GM19455 (cell line): Measurements from ENCODE around the gene GLI3.

ENCODE experiments used
- ATAC-seq: cut with Tn5 transposase; IDR thresholded peaks from one replicate; pipeline ENCODE4 v1.9.1; 2021; ENCODE audit not compliant: unreplicated experiment

The GLI3 gene

DNA sequence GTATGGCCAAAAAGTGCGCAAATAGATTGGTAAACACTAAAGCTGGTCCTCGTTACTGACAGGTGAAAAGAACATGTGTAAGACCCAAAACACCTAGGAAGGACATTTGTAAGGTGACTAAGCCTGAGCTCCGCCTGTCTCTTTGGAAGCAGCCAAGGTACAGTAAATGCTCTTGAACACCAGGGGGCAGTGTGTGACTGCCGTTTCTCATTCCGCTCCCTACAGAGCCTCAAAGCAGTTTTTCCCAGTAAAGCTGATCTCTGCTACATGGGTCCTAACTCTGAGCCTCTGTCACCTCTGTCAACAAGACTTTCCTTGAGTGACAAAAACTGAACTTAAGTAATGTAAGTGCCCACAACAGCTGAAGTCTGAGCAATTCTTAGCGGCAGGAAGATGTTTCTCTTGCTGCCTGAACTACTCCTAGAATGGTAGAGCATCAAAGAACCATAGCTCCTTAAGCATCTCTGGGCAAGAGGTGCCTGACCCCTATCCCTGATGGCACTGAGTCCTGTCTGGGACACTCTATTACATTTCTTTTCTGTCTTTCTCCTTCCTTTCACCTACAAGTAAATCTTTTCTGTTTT lies 296.2 kb downstream of the GLI3 start:
- peak; percentile 70 for ATAC-seq

DNA sequence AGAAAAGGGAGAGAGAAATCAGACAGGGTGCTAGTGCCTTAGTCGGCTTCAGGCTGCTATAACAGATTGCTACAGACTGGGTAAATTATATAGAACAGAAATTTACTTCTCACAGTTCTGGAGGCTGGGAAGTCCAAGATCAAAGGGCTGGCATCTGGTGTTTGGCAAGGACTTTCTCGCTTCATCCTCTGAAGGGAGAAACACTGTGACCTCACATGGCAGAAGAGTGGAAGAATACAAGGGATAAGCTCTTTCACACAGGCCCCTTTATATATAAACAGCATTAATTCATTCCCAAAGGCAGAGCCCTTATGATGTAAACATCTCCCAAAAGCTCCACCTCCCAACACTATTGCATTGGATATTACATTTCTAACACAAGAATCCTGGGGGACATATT lies 298.6 kb downstream of the GLI3 start:
- ATAC-seq: no peak

DNA sequence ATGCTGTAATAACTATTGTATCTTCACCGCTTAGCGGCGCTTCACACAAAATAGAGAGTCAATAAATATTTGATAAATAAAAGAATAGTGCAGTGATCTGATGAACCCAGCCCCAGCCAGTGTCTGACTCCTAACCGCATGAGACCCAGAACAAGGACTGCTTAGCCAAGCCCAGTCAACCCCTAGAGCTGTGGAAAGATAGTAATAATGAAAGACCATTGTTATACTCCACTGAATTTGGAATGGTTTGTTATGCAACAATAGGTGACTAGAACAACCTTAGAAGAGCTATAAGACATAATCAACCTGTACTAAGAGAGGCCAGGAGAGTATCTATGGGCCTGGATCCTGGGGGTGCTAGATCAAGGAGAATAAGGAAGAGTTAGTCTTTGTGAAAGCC lies 303.6 kb downstream of the GLI3 start:
- no peak for ATAC-seq

DNA sequence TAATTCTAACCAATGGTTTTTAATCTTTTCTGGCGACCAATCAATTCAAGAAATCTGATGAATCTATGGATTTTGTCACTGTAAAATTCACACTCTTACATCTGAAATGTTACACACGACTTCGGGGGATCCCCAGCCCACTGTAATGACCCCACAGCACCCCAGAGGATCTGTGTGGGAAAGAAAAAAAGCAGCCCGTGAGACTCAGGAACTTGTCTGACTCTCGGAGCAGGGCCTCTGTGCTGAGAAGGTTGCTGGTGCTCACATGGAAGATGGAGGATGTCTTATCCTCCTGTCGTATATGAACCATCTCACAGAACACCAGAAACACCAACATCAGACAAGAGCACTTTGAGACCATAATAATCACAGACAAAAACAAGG lies 305.8 kb downstream of the GLI3 start:
- ATAC-seq: no peak

DNA sequence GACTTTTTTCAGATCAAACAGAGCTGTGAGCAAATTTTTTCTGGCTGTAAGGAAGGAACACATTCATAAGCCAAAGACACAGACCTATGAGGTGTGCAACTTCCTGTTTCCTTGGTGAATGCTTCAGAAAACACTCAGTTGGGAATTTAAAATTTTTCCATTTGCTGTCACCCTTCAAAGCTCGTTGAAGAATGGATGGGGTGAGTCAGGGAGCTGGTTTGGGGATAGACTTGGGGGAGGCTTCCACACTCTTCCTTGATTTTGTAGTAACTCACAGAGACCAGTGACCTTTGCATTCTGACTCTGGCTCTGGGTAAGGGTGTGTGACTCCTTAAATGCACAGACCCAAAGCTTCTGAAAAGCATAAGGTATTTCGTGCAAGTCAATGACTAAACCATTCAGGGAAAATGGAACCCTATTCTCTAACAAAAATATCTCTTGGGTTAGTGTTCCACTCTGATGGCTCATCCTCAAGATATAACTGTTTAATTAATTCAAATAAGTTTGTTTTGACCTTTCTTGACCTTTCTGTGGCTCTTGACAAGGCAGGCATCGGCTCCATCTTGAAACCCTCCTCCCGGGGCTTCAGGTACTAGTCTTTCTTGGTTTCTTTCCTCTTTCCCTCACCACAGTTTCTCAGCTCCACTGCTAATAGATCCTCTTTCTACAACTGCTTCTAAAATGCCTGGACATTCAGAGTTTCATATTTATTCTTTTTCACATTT lies 306.3 kb downstream of the GLI3 start:
- no peak for ATAC-seq

DNA sequence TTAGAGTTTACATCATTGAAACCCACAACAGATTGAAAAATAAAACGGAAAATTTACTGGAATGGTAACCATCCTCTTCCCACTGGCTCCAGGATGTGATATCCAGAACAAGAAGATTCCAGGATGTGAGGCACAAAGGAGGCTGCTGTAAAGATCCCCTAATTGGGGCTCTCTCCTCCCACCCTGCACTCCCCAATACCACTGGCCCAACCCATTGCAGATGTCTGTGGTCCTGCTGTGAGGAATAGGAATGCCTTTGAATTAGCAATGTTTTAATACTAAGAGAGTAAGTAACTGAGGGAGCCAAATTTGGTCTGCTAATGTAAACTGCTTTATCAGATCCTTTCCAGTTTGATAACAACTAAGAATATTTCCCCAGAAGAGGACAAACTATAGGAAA lies 308.2 kb downstream of the GLI3 start:
- no peak for ATAC-seq

DNA sequence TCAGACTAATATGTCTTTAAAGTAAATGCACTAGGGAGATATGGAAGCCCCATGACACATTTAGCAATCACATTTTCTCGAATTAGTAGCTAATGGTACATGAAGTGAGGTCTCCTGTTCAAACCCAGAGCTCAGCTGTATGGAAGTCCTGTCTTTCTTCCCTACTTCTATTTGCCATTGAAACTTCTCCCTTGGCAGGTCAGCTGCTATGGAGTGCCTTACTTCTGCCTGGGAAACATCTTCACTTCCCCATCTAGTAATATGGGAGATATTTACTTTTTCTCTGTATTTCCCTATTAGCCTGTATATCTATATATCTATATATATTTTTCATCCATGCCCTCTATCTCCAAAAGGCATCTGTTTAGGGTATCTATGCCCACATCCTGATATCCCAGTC lies 308.8 kb downstream of the GLI3 start:
- no peak for ATAC-seq

DNA sequence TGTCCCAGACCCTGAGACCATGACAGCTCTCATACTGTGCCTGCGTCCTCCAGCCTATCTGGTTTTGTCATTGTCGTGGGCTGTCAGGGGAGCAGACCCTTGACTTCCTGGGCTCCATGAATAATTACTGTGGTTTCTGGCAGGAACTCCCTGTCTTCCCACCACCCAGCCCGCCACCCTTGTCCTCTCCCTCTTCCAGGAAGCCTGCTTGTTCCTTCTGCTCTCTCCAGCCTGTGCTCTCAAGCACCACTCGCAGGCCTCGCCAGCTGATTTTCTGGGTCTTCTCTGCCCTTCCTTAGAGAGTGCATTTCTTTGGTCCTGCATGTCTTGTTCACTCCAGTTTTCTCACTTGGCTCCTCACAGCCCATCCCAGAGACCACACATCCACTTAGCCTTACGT lies 309.6 kb downstream of the GLI3 start:
- no peak for ATAC-seq

DNA sequence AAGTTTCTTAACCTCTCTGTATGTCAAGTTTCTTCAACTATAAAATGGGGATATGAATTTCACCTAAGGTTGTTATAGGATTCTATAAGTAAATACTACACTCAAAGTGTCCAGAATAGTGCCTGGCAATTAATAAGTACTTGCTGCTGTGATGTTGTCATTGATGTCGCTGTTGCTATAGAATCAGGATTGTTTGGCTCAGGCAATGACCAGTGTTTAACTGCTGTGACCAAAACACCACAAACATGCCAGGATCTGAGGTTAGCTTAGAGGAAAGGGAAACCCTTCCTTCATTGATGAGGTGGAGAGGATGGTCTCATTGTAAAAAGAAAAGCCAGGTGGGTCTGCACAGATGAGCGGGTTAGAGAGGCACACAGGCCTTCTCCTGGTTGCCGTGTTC lies 311.1 kb downstream of the GLI3 start:
- ATAC-seq: no peak

DNA sequence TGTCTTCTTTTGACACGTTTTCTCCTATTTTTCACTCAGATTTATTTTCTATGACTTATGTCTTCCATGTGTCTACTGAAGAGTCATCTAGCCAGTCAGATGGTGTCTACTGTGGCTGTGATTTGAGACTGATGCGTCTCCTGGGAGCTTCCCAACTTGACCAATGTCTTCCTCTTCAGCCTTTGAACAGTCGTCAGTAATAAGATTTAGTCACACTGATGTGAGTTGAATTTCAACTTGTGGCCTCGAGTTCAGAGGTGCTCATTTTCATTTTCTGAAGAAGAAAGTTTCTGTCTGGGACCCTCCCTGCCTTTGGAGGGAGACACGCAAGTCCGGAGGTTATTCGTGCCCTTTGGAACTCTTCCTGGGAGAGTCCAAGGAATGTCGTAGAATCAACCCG lies 312.2 kb downstream of the GLI3 start:
- no peak for ATAC-seq

DNA sequence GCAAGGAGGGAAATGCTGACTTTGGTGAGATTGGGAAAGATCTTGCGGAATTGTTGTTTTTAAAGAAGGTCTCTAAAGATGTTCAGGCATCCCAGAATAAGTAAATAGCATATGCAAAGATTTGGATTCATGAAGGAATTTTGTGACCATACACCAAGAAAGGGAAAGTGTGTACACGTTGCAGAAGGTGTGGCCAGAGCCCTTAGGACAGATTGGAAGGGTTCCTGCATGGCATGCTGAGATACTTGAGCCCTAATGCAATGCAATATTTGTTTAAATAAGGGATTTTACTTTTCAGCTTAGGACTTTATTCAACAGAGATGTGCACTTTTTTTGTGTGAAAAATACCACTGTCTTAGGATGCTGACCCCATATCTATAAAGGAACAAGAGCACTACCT lies 314.6 kb downstream of the GLI3 start:
- ATAC-seq: no peak

DNA sequence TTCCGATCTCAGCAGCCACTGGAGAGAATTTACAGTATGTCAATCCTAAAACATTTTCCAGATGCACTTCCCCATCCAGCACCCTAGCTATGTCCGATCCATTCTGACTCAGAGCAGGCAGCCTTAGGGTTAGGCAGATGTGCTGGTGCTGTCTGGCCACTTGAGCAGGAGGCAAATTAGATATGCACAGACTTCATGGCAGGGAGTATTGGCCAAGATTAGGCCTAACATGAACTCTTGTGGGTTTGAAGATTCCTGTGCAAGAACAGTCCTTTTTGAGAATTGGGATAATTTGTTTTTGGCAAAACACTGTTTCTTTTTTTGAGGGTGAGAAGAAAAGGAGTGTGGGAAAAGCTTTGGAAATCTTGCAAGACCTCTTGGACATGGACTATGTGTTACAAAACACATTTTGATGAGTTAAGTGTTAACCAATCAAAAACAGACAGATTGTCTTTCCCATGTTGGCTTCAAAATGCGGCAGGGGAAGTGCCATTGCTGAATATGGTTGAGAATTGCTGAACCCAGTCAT lies 315.5 kb downstream of the GLI3 start:
- no peak for ATAC-seq

DNA sequence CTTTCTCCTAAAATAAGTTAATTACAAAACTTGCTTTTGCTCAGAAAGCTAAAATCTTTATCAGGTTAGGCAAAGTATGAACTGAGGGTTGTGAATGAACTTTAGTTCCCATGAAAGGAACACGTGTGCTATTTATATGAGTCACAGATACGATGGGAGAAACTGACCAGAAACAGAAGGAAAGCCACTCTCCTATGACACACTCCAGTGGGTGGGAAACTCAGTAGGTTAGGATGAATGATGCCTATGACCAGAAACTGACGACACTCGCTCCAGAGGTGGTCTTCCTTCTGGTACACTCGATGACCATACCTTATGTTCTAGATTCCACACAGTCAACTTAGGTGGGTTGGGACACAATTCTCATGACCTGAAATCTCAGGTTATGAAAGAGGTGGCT lies 318.4 kb downstream of the GLI3 start:
- no peak for ATAC-seq

DNA sequence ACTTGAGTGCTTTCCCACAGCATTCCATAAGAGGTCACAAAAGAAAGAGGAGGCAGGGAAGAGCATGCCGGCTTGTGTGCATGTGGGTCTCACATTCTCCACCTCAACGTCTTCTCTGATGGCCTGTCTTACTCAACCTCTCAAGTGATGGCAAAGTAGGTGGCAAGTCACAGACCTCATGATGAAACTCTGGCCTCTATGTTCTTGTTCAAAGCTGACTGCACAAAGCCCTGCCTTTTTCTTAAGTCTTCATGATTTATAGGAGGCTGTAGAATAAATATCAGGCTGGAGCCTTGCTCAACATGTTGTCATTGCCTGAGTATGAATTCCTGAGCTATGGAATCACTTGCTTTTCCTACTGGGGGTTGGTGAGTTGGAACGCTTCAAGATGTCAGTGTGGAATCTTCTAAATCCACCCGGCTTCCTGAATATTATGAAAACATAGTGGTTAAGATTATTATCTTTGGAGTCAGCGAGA lies 320.5 kb downstream of the GLI3 start:
- no peak for ATAC-seq

DNA sequence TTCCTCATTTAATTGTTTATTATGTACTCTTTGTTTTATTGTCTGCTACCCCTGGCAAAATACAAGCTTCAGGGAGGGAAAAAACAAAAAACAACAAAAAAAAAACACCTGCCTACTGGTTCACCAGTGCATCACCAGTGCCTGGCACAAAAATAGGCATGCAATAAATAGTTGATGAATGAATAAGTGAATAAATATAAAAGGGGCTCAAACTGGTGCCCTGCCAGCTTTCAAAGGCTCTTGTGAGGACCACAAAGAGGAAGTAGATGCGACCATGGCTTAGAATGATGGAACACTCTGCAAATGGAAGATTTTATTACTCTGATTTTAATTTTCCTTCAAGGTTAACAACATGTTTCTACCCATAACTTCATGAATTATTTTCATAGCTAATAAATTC lies 321.1 kb downstream of the GLI3 start:
- no peak for ATAC-seq

DNA sequence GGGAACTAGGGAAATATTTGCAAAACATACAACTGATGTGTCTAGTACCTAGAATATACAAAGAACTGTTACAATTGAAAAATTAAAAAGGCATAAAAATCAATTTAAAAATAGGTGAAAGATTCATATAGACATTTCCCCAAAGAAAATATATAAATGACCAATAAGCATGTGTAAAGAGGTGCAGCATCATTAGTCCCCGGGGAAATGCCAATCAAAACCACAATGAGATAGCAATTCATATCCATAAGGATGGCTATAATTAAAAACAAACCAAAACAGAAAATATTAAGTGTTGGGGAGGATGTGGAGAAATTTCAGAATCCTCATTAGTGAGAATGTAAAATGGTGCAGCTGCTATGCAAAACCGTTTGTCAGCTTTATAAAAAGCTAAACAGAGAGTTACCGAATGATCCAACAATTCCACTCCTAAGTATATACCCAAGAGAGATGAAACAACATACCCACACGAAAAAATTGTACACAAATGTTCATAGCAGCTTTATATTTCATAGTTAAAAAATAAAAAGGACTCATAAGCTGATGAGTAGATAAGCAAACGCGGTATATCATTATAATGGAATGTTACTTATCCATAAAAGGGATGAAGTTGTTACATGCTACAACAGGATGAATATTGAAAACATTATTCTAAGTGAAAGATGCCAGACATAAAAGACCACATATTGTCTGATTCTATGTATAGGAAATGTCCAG lies 324.0 kb downstream of the GLI3 start:
- no peak for ATAC-seq

DNA sequence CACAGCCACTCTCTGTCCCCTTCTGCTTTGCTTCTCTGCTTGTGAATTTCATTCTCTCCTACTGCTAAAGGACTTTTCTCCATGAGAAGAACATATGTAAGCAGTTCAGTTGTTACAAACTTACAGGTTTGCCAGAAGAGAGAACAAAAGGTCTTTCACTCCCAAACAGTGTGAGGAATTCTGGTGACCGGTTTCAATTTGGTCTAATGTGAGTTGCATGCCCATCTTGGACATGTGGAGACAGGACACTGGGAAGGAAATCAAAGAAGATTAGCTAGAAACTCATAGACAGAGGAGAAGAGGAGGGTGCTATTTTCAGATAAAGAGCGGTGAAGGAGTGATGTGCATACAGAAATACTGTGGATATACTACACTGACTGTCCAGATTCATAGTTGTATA lies 324.6 kb downstream of the GLI3 start:
- ATAC-seq: no peak

DNA sequence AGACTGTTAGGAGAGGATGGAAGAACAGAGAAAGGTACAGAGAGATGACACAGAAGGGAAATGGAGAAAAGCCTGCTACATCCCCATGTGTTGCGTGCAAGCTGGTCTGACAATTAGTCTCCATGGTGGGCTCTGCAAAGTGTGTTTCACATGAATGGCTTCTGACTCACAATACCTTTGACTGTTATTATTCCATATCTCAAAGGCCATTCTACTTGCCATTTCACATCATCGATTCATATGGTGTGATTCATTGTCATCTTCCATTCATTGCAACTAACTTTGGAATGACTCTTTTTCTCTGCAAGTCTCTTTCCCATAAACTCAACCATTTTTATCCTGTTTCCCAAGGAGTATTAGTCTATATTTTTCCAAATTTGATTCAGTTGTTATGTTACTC lies 325.2 kb downstream of the GLI3 start:
- no peak for ATAC-seq
